GM10248 (cell line): ENCODE data around the gene MTG2.

ENCODE experiments used
- CTCF ChIA-PET: fragments of 300-600 bp; sonication (Branson Sonifier 250); formaldehyde crosslinking; extraction: SDS; loops from one replicate; lab custom pipeline; 2021; ENCODE audit warnings: antibody characterized with exemption; lab: Yijun Ruan, JAX
- POLR2A ChIA-PET: fragments of 350-650 bp; sonication (Branson Sonifier 250); formaldehyde crosslinking; extraction: SDS; loops from one replicate; lab custom pipeline; 2020; ENCODE audit warnings: antibody characterized with exemption; lab: Yijun Ruan, JAX
- DNase-seq: peaks from one replicate; pipeline ENCODE4 v3.0.0; 2012; ENCODE audit errors: extremely low spot score
- CTCF ChIP-seq: IDR thresholded peaks from 2 replicates; pipeline ENCODE4 v1.5.1; 2012; ENCODE audit warnings: mild to moderate bottlenecking, low read depth; ENCODE audit errors: extremely low read depth, missing control alignments, control extremely low read depth

MTG2 gene

GRCh38 chr20:62215991-62216635 is 33.3 kb downstream of the MTG2 start:
- ChIA-PET CTCF (interaction anchor here (1.2 kb wide), 1 partner anchor 19 kb away, joined by 3 read pairs; no protein-coding TSS in a partner anchor), POLR2A (no interaction called here)
- no peak for DNase-seq
- TF ChIP-seq CTCF = no peak

GRCh38 chr20:62216636-62217566 is 34.1 kb downstream of the MTG2 start:
- no peak for DNase-seq
- ChIA-PET POLR2A (no interaction called here), CTCF (interaction anchor here (1.2 kb wide), 1 partner anchor 18 kb away, joined by 3 read pairs; no protein-coding TSS in a partner anchor)
- TF ChIP-seq CTCF = no peak

GRCh38 chr20:62217913-62218773 is 35.3 kb downstream of the MTG2 start:
- no peak for TF ChIP-seq CTCF
- DNase-seq = no peak
- ChIA-PET POLR2A (no interaction called here), CTCF (no interaction called here)

- no peak for DNase-seq
- no peak for TF ChIP-seq CTCF
- CTCF ChIA-PET = no interaction called here
- POLR2A ChIA-PET = no interaction called here
Measured at GRCh38 chr20:62219101-62219991, 36.5 kb downstream of the MTG2 start.

- DNase-seq = peak; percentile 80
- CTCF ChIA-PET = no interaction called here
- POLR2A ChIA-PET = no interaction called here
- TF ChIP-seq CTCF = no peak
Measured at GRCh38 chr20:62219992-62220665, 37.3 kb downstream of the MTG2 start, which contains the start of gene HRH3. Gene HRH3, minus strand, starts transcription at chr20:62220278. Its CDS starts 308 bp downstream, at chr20:62219970.
